ENCODE measurements around the gene TPK1. TPM values are rescaled to one million over a fixed set of nuclear protein-coding genes. Genes with fewer than 3 reads are reported as not detected.

The TPK1 gene
- polyA plus RNA-seq, 1 donor from 2014 or later: 3.5 TPM

- no peaks in the 10 kb centered on the region for H4K20me1 ChIP-seq (ENCODE audit: insufficient read depth)
- no peaks in the 10 kb centered on the region for H3K9me3 ChIP-seq (ENCODE audit: low read length)
- no peak overlapping the region for H3K4me2 ChIP-seq (ENCODE audit: low read length)
- H3K9ac ChIP-seq (ENCODE audit: low read length): no peak overlapping the region
- no peak overlapping the region for H2AFZ ChIP-seq (ENCODE audit: low read depth, low read length)
- H3F3A ChIP-seq (ENCODE audit: insufficient read depth, low read length, poor library complexity, severe bottlenecking): no peaks in the 10 kb centered on the region
- no peak overlapping the region for H3K27ac ChIP-seq (ENCODE audit: low read length)
- TF ChIP-seq EP300 (conservative IDR thresholded peaks at IDR 0.05; ENCODE audit: poor library complexity, severe bottlenecking) (no peak), EZH2 (IDR thresholded peaks at IDR 0.05; ENCODE audit: borderline replicate concordance, insufficient read depth, low read length, poor library complexity, severe bottlenecking) (no peak), RAD21 (conservative IDR thresholded peaks at IDR 0.05) (no peak), MXI1 (conservative IDR thresholded peaks at IDR 0.05; ENCODE audit: poor library complexity, severe bottlenecking) (no peak), TAF1 (IDR thresholded peaks at IDR 0.05; ENCODE audit: low read depth) (no peak), SMC3 (conservative IDR thresholded peaks at IDR 0.05; ENCODE audit: poor library complexity) (no peak), POLR2AphosphoS5 (IDR thresholded peaks at IDR 0.05) (no peak)
- TF ChIP-seq, protein P1, sequence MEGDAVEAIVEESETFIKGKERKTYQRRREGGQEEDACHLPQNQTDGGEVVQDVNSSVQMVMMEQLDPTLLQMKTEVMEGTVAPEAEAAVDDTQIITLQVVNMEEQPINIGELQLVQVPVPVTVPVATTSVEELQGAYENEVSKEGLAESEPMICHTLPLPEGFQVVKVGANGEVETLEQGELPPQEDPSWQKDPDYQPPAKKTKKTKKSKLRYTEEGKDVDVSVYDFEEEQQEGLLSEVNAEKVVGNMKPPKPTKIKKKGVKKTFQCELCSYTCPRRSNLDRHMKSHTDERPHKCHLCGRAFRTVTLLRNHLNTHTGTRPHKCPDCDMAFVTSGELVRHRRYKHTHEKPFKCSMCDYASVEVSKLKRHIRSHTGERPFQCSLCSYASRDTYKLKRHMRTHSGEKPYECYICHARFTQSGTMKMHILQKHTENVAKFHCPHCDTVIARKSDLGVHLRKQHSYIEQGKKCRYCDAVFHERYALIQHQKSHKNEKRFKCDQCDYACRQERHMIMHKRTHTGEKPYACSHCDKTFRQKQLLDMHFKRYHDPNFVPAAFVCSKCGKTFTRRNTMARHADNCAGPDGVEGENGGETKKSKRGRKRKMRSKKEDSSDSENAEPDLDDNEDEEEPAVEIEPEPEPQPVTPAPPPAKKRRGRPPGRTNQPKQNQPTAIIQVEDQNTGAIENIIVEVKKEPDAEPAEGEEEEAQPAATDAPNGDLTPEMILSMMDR (IDR thresholded peaks at IDR 0.05; ENCODE audit: poor library complexity, severe bottlenecking): no peak
- TF ChIP-seq, protein P2, sequence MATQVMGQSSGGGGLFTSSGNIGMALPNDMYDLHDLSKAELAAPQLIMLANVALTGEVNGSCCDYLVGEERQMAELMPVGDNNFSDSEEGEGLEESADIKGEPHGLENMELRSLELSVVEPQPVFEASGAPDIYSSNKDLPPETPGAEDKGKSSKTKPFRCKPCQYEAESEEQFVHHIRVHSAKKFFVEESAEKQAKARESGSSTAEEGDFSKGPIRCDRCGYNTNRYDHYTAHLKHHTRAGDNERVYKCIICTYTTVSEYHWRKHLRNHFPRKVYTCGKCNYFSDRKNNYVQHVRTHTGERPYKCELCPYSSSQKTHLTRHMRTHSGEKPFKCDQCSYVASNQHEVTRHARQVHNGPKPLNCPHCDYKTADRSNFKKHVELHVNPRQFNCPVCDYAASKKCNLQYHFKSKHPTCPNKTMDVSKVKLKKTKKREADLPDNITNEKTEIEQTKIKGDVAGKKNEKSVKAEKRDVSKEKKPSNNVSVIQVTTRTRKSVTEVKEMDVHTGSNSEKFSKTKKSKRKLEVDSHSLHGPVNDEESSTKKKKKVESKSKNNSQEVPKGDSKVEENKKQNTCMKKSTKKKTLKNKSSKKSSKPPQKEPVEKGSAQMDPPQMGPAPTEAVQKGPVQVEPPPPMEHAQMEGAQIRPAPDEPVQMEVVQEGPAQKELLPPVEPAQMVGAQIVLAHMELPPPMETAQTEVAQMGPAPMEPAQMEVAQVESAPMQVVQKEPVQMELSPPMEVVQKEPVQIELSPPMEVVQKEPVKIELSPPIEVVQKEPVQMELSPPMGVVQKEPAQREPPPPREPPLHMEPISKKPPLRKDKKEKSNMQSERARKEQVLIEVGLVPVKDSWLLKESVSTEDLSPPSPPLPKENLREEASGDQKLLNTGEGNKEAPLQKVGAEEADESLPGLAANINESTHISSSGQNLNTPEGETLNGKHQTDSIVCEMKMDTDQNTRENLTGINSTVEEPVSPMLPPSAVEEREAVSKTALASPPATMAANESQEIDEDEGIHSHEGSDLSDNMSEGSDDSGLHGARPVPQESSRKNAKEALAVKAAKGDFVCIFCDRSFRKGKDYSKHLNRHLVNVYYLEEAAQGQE (IDR thresholded peaks at IDR 0.05; ENCODE audit: borderline replicate concordance): no peak
- H3K9me2 ChIP-seq (ENCODE audit: insufficient read depth, low read length): no peaks in the 10 kb centered on the region
- no peaks in the 10 kb centered on the region for H3K27me3 ChIP-seq (ENCODE audit: insufficient read depth, low read depth, low read length)
- no peaks in the 10 kb centered on the region for H3K36me3 ChIP-seq (ENCODE audit: insufficient read depth, low read length)
- no peaks in the 10 kb centered on the region for H3K79me2 ChIP-seq (replicated peaks; ENCODE audit: insufficient read depth, low read length)
- no peak overlapping the region for H3K4me3 ChIP-seq (ENCODE audit: low read length)
Measured at GRCh38 chr7:144488977-144489376, 346.9 kb downstream of the TPK1 start.

DNA sequence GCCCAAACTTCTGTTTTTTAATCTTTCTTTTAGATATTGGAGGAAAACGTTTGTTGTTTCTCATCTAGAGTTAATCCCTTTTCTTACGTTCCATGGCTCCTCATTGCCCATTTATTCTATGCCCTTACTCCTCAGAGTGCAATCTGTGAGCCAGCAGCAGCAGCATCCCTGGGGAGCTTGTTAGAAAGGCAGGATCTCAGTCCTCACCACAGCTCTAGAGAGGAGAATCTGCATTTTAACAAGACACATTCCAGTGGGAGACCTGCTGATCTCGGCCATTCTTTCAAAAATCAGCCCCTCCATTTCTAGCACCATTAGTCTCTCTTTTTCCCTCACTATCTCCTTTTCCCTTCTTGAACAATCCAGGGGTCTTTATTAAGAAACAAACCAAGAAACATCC is 348.0 kb downstream of the TPK1 start:
- Histone ChIP-seq H2AFZ (ENCODE audit: low read depth, low read length) (no peak overlapping the region), H3K27me3 (ENCODE audit: insufficient read depth, low read depth, low read length) (no peaks in the 10 kb centered on the region), H3K9me3 (ENCODE audit: low read length) (no peaks in the 10 kb centered on the region), H4K20me1 (ENCODE audit: insufficient read depth) (no peaks in the 10 kb centered on the region), H3K4me2 (ENCODE audit: low read length) (no peak overlapping the region), H3K36me3 (ENCODE audit: insufficient read depth, low read length) (no peaks in the 10 kb centered on the region), H3K4me3 (ENCODE audit: low read length) (peak overlapping the region; percentile 2), H3K79me2 (replicated peaks; ENCODE audit: insufficient read depth, low read length) (no peaks in the 10 kb centered on the region), H3K9me2 (ENCODE audit: insufficient read depth, low read length) (no peaks in the 10 kb centered on the region), H3K27ac (ENCODE audit: low read length) (no peak overlapping the region), H3F3A (ENCODE audit: insufficient read depth, low read length, poor library complexity, severe bottlenecking) (no peaks in the 10 kb centered on the region), H3K9ac (ENCODE audit: low read length) (no peak overlapping the region)
- TF ChIP-seq EZH2 (IDR thresholded peaks at IDR 0.05; ENCODE audit: borderline replicate concordance, insufficient read depth, low read length, poor library complexity, severe bottlenecking) (no peak), RAD21 (conservative IDR thresholded peaks at IDR 0.05) (no peak), MXI1 (conservative IDR thresholded peaks at IDR 0.05; ENCODE audit: poor library complexity, severe bottlenecking) (no peak), TAF1 (IDR thresholded peaks at IDR 0.05; ENCODE audit: low read depth) (no peak), POLR2AphosphoS5 (IDR thresholded peaks at IDR 0.05) (no peak), SMC3 (conservative IDR thresholded peaks at IDR 0.05; ENCODE audit: poor library complexity) (no peak), EP300 (conservative IDR thresholded peaks at IDR 0.05; ENCODE audit: poor library complexity, severe bottlenecking) (no peak)
- TF ChIP-seq, protein P1 (IDR thresholded peaks at IDR 0.05; ENCODE audit: poor library complexity, severe bottlenecking): no peak
- TF ChIP-seq, protein P2 (IDR thresholded peaks at IDR 0.05; ENCODE audit: borderline replicate concordance): no peak
